ENCODE measurements around the gene P3H1.

P3H1 gene

GRCh38 chr1:42744148-42744413 lies 22.7 kb downstream of the P3H1 start:
- no peak for DNase-seq (ENCODE audit: low read depth)

GRCh38 chr1:42743317-42744147 lies 23.3 kb downstream of the P3H1 start:
- no peak for DNase-seq (ENCODE audit: low read depth)

- DNase-seq (ENCODE audit: low read depth): no peak
Observed at GRCh38 chr1:42742617-42743316, 24.1 kb downstream of the P3H1 start.

GRCh38 chr1:42742141-42742540 lies 24.7 kb downstream of the P3H1 start:
- DNase-seq (ENCODE audit: low read depth): no peak

GRCh38 chr1:42741706-42742105 lies 25.1 kb downstream of the P3H1 start:
- DNase-seq (ENCODE audit: low read depth): no peak

GRCh38 chr1:42740851-42741580 lies 25.8 kb downstream of the P3H1 start:
- DNase-seq (ENCODE audit: low read depth): no peak

GRCh38 chr1:42739753-42740700 lies 26.8 kb downstream of the P3H1 start, which contains the start of gene CLDN19:
CLDN19 (minus strand) TSS chr1:42740236; CDS start chr1:42740063, 173 bp downstream.
- DNase-seq (ENCODE audit: low read depth): no peak

- no peak for DNase-seq (ENCODE audit: low read depth)
Observed at GRCh38 chr1:42738678-42739226, 28.1 kb downstream of the P3H1 start.

GRCh38 chr1:42737986-42738677 lies 28.7 kb downstream of the P3H1 start:
- DNase-seq (ENCODE audit: low read depth): no peak

GRCh38 chr1:42737257-42737656 lies 29.6 kb downstream of the P3H1 start:
- no peak for DNase-seq (ENCODE audit: low read depth)

GRCh38 chr1:42736571-42737200 lies 30.1 kb downstream of the P3H1 start:
- no peak for DNase-seq (ENCODE audit: low read depth)

- no peak for DNase-seq (ENCODE audit: low read depth)
Observed at GRCh38 chr1:42736152-42736551, 30.7 kb downstream of the P3H1 start.

GRCh38 chr1:42735477-42736105 lies 31.2 kb downstream of the P3H1 start:
- no peak for DNase-seq (ENCODE audit: low read depth)

GRCh38 chr1:42735056-42735455 lies 31.8 kb downstream of the P3H1 start:
- no peak for DNase-seq (ENCODE audit: low read depth)

GRCh38 chr1:42734201-42735035 lies 32.4 kb downstream of the P3H1 start:
- DNase-seq (ENCODE audit: low read depth): no peak

GRCh38 chr1:42733415-42734200 lies 33.2 kb downstream of the P3H1 start:
- no peak for DNase-seq (ENCODE audit: low read depth)

- no peak for DNase-seq (ENCODE audit: low read depth)
Observed at GRCh38 chr1:42732126-42732680, 34.6 kb downstream of the P3H1 start.

- no peak for DNase-seq (ENCODE audit: low read depth)
Observed at GRCh38 chr1:42731585-42731984, 35.2 kb downstream of the P3H1 start.

Data from stimulated activated CD4-positive, alpha-beta T cell treated with anti-CD3 and anti-CD28 coated beads, Interleukin-2, amount 100 ng/mL, for 4 hours (primary cell).